Motor neuron (in vitro differentiated cells): ENCODE results near the gene DOCK4. TPM values are rescaled to one million over a fixed set of nuclear protein-coding genes. Genes with fewer than 3 reads are reported as not detected.

Experiments
- ATAC-seq, 8 experiments: fragments of 200-7000 bp; cut with Tn5 transposase; replicated peaks in 6 of 8; 2 replicates each; pipeline ENCODE4 v1.8.0; 2021; ENCODE audit warnings: mild to moderate bottlenecking in 8 of 8, moderate library complexity in 8 of 8
- H3K27ac ChIP-seq, 2 donors: fragments of 250-450 bp; sonication (Bioruptor Pico); 2 replicates each; pipeline ENCODE4 v1.9.0; 2021; ENCODE audit warnings: antibody characterized with exemption in 2 of 2, mild to moderate bottlenecking in 2 of 2, moderate library complexity in 1 of 2
- H3K4me1 ChIP-seq, 2 donors: fragments of 250-450 bp; sonication (Bioruptor Pico); replicated peaks in 1 of 2; 2 replicates each; pipeline ENCODE4 v1.6.1; 2021; ENCODE audit warnings: antibody characterized with exemption in 2 of 2, mild to moderate bottlenecking in 2 of 2, moderate library complexity in 1 of 2
- H3K4me3 ChIP-seq, 5 donors: fragments of 250-450 bp; sonication (Bioruptor Pico); 2 replicates each; pipeline ENCODE4 v1.9.0; 2021; ENCODE audit warnings: antibody characterized with exemption in 5 of 5, mild to moderate bottlenecking in 5 of 5, moderate library complexity in 4 of 5
- WGBS, 10 experiments: fragments of 450-650 bp; shearing (Covaris generic); methylation state at CpG; one replicate each; pipeline ENCODE4 v1.0.0; 2022; 5-methylcytosine and 5-hydroxymethylcytosine counted together
- in situ Hi-C, 9 experiments: fragments of 400-800 bp; cut with MboI; loops; one replicate each; pipeline ENCODE4 v1.15.0; 2021; ENCODE audit warnings: low sequenced_read_pairs in 9 of 9, low pct_unique_long_range_greater_than_20kb in 2 of 9; ENCODE audit not compliant: unreplicated experiment in 9 of 9
- total RNA-seq, 8 experiments: library from RNA; unstranded; fragments of 300-600 nt; gene quantifications; 2 replicates each; pipeline versions ENCODE4 v1.2.3 to v1.2.4, GENCODE V29; 2022

DOCK4 gene
- total RNA-seq, 8 experiments from 2014 or later, result 8.1 to 27.3 (median 20.6) TPM

DNA sequence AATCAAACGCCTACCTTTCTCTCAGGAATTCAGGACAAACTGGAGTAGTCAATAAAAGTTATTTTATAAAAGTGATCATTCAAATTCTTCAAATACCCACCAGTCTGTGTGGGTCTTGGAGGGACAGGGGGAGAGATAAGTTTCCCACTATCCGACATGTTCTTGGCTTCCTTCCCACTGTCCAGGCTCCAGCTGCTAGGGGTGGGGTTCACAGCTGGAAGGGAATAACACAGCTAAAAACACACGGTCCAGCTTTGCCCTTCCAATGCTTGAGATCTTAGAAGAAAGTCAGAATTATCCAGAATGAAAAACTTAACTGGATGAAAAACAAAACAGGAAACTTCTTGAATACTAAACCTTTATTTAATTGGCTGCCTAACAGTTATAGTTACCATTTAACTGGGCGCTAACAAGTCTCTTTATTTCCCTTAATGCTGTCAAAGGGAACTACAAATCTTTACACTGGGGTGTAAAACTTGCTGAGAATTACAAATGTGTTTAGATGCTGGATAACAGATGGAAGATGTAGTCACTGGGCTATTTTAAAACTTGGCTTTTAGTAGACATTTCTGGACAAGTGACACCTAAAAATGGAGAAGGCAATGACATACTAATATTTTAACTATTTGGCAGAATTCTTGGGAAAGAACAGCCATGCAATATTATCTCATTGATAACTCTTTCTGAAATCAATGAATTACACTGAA is 471.1 kb downstream of the DOCK4 start:
- WGBS, 10 experiments, result 17 to 83% (median 64%) methylated on average over 1 to 4 of the region's 4 CpGs; no CpG with 5 or more reads in 2 of the 10 experiments
- ATAC-seq, result peak in 1 of 8 experiments; percentile 12

DNA sequence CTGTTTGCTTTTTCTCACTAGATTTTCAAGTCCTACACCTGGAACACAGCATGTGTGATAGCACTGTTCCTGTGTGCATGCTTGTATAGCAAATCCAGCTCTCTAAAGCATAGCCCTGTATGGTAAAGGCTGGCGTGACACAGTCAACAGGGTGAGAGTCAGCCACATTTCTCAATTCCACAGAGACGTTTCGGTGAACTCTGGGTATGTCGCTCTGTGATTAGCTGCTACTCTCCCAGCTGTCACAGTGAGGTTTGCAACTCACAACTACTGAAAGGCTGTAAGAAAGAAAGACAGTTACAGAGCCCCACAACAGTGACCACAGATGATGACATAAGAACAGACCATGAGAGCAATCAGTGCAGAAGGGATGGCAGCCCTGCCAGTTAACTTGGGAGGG is 473.3 kb downstream of the DOCK4 start:
- WGBS, 10 experiments, result 90 to 100% (median 100%) methylated on average over 1 to 4 of the region's 4 CpGs; no CpG with 5 or more reads in 6 of the 10 experiments
- in situ Hi-C loops, result loop anchor here in 2 of 9 experiments (10.0 to 25.0 kb wide), 4 partner anchors 238 to 646 kb away; partner anchors contain the start of gene LRRN3 (in 1 of the 2)
- ATAC-seq, result no peak

More for the DNA sequence above, 471.1 kb downstream of the DOCK4 start:
- no peak overlapping the region for H3K27ac ChIP-seq
- in situ Hi-C loops, result loop anchor here in 2 of 9 experiments (10.0 to 25.0 kb wide), 4 partner anchors 240 to 648 kb away; partner anchors contain the start of gene LRRN3 (in 1 of the 2)
- no peak overlapping the region for H3K4me3 ChIP-seq
- peaks cover 0 to 12% of the 10 kb centered on the region in 2 donors for H3K4me1 ChIP-seq

DNA sequence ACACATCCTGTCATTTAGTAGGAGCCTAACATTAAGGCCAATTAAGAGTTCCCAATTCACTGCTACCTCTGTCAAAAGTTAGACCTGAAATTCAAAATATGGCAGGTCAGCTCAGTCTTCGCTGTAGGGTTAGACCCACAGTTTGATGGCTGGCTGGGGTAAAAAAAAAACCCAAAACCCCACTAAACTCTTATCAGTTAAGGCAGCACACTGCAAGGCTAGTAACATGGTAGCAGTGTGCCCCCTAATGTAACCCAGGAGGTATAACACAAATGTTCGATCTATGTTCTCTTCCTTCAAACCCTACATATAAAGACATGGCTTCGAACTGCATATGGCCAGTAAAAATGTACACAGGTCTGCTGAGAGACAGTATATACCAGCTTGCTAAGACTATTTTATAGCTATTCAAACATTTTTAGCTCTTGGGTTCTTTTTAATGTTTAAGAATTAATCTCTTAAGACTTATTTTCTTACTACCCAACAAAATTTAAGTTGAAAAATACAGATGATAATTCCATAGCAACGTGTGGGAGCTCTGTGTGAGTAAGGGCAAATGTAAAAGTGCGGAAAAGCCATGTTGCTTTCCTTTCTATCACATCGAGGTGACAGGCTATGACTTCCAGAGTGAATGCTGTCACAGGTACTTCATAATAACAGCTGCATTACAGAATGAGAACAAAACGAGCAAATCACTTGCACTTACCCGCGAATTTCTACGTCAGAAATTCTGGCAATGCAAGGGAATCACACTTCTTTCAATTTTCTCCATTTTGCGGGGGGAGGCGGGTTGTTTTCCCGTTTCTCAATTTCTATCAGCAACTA is 475.5 kb downstream of the DOCK4 start:
- WGBS, 10 experiments, result 40 to 93% (median 86%) methylated on average over 2 to 13 of the region's 13 CpGs; no CpG with 5 or more reads in 1 of the 10 experiments
- in situ Hi-C loops, result loop anchor here in 2 of 9 experiments (10.0 to 25.0 kb wide), 4 partner anchors 236 to 643 kb away; partner anchors contain the start of gene LRRN3 (in 1 of the 2)
- Histone ChIP-seq H3K4me3 (no peak overlapping the region), H3K27ac (no peak overlapping the region), H3K4me1 (no peaks in the 10 kb centered on the region)
- ATAC-seq, result peak in 4 of 8 experiments; percentile 57 to 91 (median 84)

More for the DNA sequence above, 473.3 kb downstream of the DOCK4 start:
- Histone ChIP-seq H3K27ac (no peak overlapping the region), H3K4me1 (peaks cover 0 to 12% of the 10 kb centered on the region in 2 donors), H3K4me3 (no peak overlapping the region)

DNA sequence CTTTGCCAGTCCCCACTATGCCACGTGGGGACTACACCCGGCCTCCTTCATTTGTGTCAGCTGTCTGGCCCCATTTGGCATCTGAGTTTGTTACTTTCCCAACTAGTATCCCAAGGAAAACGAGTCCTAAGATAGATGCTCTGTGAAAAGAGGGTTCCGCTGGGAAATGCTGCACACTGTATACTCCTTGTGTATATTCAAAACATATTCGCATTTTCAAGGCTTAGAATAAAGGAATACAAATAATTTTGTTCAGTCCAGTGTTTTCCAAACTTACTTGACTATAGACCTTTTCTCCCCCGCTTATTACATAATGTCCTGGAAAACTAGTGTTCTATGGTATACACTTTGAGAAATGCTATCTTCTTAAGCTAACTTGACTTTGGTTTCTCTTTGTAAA is 476.1 kb downstream of the DOCK4 start:
- ATAC-seq, result peak in 3 of 8 experiments; percentile 33 to 60 (median 52)
- Histone ChIP-seq H3K4me3 (no peak overlapping the region), H3K27ac (no peak overlapping the region), H3K4me1 (no peaks in the 10 kb centered on the region)
- 20 to 100% (median 100%) methylated on average over 1 to 6 of the region's 6 CpGs for WGBS, 10 experiments
- in situ Hi-C loops, result loop anchor here in 2 of 9 experiments (10.0 to 25.0 kb wide), 4 partner anchors 235 to 643 kb away; partner anchors contain the start of gene LRRN3 (in 1 of the 2)

DNA sequence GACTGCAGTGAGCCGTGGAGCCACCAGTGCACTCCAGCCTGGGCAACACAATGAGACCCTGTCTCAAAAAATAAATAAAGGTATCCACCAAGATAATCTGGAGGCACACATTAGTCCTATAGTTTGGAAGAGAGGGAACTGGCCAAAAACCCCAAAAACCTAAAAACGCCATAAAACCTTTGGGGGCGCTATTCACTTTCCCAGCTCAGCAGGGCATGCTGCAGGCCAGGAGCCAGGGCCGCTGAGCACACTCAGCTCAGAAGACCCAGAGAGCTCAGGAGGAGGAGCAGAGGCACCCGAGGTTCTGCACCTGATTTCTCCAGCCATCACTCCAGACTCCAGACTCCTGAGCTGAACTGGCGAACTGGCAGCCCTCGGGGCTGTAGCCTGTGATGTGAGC is 476.7 kb downstream of the DOCK4 start:
- no peak for ATAC-seq

DNA sequence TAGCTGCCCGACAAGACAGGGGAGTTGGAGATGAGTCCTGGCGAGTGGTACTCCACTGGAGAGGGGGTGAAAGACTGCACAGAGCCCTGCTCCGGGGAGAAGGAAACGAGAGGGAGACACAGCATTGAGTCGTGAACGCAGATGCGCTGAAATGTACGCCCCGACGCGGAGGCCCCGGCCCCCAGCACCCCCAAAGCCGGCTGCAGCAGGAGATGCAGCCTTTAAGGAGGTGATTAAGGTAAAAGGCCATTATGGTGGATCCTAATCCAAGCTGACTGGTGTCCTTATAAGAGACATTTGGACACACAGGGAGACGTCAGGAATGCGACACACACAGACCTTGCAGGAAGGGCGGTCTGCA is 477.6 kb downstream of the DOCK4 start:
- Histone ChIP-seq H3K4me1 (no peaks in the 10 kb centered on the region), H3K27ac (no peak overlapping the region), H3K4me3 (no peak overlapping the region)
- in situ Hi-C loops, result loop anchor here in 2 of 9 experiments (25.0 kb wide), 3 partner anchors 391 to 641 kb away; partner anchors contain the start of gene LRRN3 (in 1 of the 2)
- no peak for ATAC-seq
- 90 to 100% (median 94%) methylated on average over 3 to 13 of the region's 16 CpGs; no CpG with 5 or more reads in 6 of the 10 experiments for WGBS, 10 experiments

More for the DNA sequence above, 476.7 kb downstream of the DOCK4 start:
- in situ Hi-C loops, result loop anchor here in 2 of 9 experiments (25.0 kb wide), 3 partner anchors 392 to 642 kb away; partner anchors contain the start of gene LRRN3 (in 1 of the 2)
- H3K4me3 ChIP-seq, result no peak overlapping the region
- no peak overlapping the region for H3K27ac ChIP-seq
- H3K4me1 ChIP-seq, result no peaks in the 10 kb centered on the region
- 40 to 100% (median 71%) methylated on average over 1 to 6 of the region's 7 CpGs; no CpG with 5 or more reads in 4 of the 10 experiments for WGBS, 10 experiments

DNA sequence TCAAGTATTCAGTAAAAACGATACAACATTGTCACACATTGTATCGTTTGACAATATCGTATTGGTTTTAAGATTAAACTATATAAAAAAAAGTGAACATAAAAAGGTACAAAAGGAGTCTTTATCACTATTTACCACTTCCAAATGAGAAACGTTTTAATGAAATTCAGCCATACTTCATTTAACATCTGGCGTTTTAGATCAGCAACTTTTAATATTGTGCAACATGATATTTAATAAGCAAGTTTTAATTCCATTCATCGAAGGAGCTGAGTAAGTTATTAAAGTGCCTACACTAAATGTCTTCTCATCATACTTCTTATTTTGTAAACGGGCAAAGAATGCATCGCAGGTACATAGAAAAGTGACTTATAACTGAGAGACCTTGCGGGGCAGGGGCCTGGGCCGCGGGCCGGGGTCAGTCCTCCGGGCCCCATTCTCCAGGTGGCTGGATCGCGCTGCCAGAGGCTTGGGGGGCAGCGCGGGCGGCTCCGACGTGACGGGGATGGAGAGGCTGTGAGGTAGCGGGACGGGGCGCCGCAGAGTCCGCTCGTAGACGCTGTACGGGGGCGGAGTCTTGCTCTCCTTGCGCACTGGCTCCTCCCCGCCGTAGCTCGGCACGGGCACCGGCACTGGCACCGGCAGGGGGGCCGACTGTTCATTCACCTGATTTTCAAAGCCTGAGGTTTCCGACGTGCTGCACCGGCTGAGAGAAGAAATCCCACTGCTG is 478.1 kb downstream of the DOCK4 start:
- WGBS, 10 experiments, result 60 to 93% (median 83%) methylated on average over 2 to 16 of the region's 41 CpGs
- in situ Hi-C loops, result loop anchor here in 2 of 9 experiments (25.0 kb wide), 3 partner anchors 391 to 641 kb away; partner anchors contain the start of gene LRRN3 (in 1 of the 2)
- Histone ChIP-seq H3K4me1 (no peaks in the 10 kb centered on the region), H3K27ac (no peak overlapping the region), H3K4me3 (no peak overlapping the region)
- no peak for ATAC-seq

DNA sequence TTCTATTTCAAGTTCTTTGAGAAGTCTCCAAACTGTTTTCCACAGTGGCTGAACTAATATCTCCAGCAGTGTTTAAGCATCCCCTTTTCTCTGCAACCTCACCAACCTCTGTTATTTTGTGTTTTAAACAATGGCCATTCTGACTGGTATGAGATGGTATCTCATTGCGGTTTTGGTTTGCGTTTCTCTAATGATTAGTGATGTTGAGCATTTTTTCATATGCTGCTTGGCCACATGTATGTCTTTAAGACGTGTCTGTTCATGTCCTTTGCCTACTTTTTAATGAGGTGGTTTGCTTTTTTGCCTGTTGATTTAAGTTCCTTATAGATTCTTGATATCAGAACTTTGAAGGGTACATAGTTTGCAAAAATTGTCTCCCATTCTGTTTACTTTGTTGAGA is 487.3 kb downstream of the DOCK4 start:
- H3K4me1 ChIP-seq, result no peaks in the 10 kb centered on the region
- ATAC-seq, result no peak
- H3K4me3 ChIP-seq, result no peak overlapping the region
- in situ Hi-C loops, result no loop called here
- WGBS, 10 experiments, result 41 to 96% (median 76%) methylated on average over 3 of the region's 3 CpGs; no CpG with 5 or more reads in 5 of the 10 experiments
- no peak overlapping the region for H3K27ac ChIP-seq

DNA sequence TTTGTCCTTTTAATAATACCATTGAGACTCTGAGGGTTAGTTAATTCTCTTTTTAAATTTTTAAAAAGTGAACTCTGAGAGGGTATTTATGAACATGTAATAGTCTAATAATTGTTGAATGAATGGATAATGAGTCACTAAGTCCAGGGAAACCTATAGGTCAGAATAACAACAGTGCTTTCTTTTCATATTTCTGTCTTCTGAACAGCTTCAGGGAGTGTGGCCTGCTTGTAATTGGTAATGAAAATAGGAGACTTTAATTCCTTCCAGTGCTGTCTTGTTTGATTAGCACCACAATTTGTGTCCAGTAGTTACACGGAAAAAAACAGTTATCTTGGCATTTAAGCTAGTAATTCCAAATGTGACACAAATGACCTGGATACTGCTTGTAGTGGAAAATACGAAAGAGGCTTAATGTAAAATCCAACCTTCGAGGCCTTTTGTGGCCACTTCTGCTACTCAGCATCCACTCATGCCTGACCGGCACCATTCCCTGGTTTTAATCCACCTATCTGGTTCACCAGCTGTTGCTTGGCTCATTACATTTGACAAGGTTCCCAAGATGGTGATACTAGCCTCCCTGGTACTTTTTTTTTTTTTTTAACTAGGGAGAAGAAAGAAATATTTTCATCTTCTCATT is 494.7 kb downstream of the DOCK4 start:
- Histone ChIP-seq H3K27ac (no peak overlapping the region), H3K4me3 (no peak overlapping the region), H3K4me1 (no peaks in the 10 kb centered on the region)
- no peak for ATAC-seq
- WGBS, 10 experiments, result 50 to 100% (median 87%) methylated on average over 1 to 4 of the region's 4 CpGs
- in situ Hi-C loops, result no loop called here

DNA sequence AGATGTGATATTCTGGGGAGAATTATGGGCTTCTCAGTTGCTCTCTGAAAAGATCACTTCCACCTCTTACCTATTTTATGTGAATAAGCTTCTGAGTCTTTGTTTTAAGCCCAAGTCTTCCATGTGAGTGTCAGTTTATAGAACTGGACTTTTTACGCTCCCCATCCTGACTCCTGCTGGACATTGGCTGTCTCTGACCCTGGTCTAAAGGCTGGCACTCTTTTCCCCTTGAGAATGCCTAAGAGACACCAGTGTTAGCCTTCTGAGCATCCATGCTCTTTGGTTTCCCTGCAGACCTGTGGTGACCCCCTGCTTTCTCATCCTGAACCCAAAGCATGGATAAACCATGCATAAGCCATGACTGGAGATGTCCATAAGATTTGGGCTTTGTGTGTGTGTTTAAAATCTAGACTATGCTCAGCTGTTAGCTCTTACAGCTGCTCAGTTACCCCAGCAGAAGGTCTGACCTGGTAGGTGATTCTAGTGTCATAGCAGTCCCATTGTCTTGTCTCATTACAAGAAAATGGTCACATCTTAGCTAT is 495.3 kb downstream of the DOCK4 start:
- Histone ChIP-seq H3K27ac (no peak overlapping the region), H3K4me3 (no peak overlapping the region), H3K4me1 (no peaks in the 10 kb centered on the region)
- 83 to 100% (median 100%) methylated on average over 1 of the region's 1 CpG; no CpG with 5 or more reads in 4 of the 10 experiments for WGBS, 10 experiments
- no peak for ATAC-seq
- in situ Hi-C loops, result no loop called here

DNA sequence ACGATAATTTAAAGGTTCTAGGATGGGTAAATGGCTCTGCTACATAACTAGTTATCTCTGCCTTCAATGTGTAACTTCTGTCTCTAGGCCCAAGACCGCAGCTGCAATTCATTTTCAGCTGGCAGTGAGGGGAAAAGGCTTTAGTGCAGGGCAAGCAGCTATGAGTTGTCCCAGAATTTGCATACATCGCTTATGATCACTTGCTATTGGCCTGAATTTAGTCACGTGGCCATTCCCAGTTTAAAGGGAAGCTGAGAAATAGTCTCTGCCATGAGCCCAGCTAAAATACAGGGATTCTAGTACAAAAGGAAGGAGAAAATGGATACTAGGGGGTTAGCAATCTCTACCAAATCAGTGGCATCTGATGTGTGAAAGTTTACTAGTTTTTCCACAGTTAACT is 498.1 kb downstream of the DOCK4 start:
- in situ Hi-C loops, result no loop called here
- no peak overlapping the region for H3K4me3 ChIP-seq
- WGBS, 10 experiments, result 0 to 100% (median 79%) methylated on average over 1 to 4 of the region's 4 CpGs; no CpG with 5 or more reads in 1 of the 10 experiments
- H3K4me1 ChIP-seq, result no peaks in the 10 kb centered on the region
- ATAC-seq, result peak in 3 of 8 experiments; percentile 33 to 77 (median 74)
- H3K27ac ChIP-seq, result no peak overlapping the region
